Mucosa of stomach (tissue), 1 donor: ENCODE results near the gene IQCK.
A peak's percentile ranks its signal among the peaks of the same experiment; 100 is the strongest.

Experiments used
- H3K27me3 ChIP-seq: one replicate; pipeline ENCODE4 v1.7.0; 2013; ENCODE audit warnings: mild to moderate bottlenecking, low read length; ENCODE audit not compliant: control insufficient read depth, insufficient read depth
- H3K36me3 ChIP-seq: one replicate; pipeline ENCODE4 v1.7.0; 2013; ENCODE audit warnings: low read length; ENCODE audit not compliant: control insufficient read depth, insufficient read depth
- H3K4me1 ChIP-seq: one replicate; pipeline ENCODE4 v1.7.0; 2013; ENCODE audit warnings: mild to moderate bottlenecking, low read length; ENCODE audit not compliant: control insufficient read depth, insufficient read depth
- H3K4me3 ChIP-seq: one replicate; pipeline ENCODE4 v1.7.0; 2013; ENCODE audit warnings: low read length
- H3K9ac ChIP-seq: one replicate; pipeline ENCODE4 v1.7.0; 2013; ENCODE audit warnings: mild to moderate bottlenecking, low read length, moderate library complexity
- H3K9me3 ChIP-seq: one replicate; pipeline ENCODE4 v1.7.0; 2013; ENCODE audit warnings: mild to moderate bottlenecking, low read length, moderate library complexity; ENCODE audit not compliant: control insufficient read depth
- donor health status: Pancreatic carcinoma.

The IQCK gene

GRCh38 chr16:19829844-19830692, 112.0 kb downstream of the IQCK start:
- no peaks in the 10 kb centered on the region for H3K27me3 ChIP-seq
- peaks cover 27% of the 10 kb centered on the region for H3K4me1 ChIP-seq

GRCh38 chr16:19830902-19831560, 113.0 kb downstream of the IQCK start:
- H3K36me3 ChIP-seq, result no peaks in the 10 kb centered on the region
- H3K4me3 ChIP-seq, result no peak overlapping the region
- peaks cover 27% of the 10 kb centered on the region for H3K4me1 ChIP-seq
- H3K9me3 ChIP-seq, result no peaks in the 10 kb centered on the region
- no peaks in the 10 kb centered on the region for H3K27me3 ChIP-seq
- peak overlapping the region; percentile 16 for H3K9ac ChIP-seq

More at GRCh38 chr16:19829844-19830692, 112.0 kb downstream of the IQCK start:
- H3K9me3 ChIP-seq, result no peaks in the 10 kb centered on the region
- peak overlapping the region; percentile 4 for H3K4me3 ChIP-seq
- peak overlapping the region; percentile 16 for H3K9ac ChIP-seq
- no peaks in the 10 kb centered on the region for H3K36me3 ChIP-seq

GRCh38 chr16:19831678-19832077, 113.6 kb downstream of the IQCK start:
- Histone ChIP-seq H3K9ac (no peak overlapping the region), H3K27me3 (no peaks in the 10 kb centered on the region), H3K4me3 (no peak overlapping the region), H3K4me1 (peaks cover 27% of the 10 kb centered on the region), H3K36me3 (no peaks in the 10 kb centered on the region), H3K9me3 (no peaks in the 10 kb centered on the region)

GRCh38 chr16:19833176-19833575, 115.1 kb downstream of the IQCK start:
- Histone ChIP-seq H3K9me3 (no peaks in the 10 kb centered on the region), H3K4me3 (no peak overlapping the region), H3K9ac (no peak overlapping the region), H3K4me1 (peaks cover 30% of the 10 kb centered on the region), H3K27me3 (no peaks in the 10 kb centered on the region), H3K36me3 (no peaks in the 10 kb centered on the region)

GRCh38 chr16:19833581-19833980, 115.5 kb downstream of the IQCK start:
- H3K9me3 ChIP-seq, result no peaks in the 10 kb centered on the region
- H3K4me3 ChIP-seq, result no peak overlapping the region
- H3K9ac ChIP-seq, result no peak overlapping the region
- H3K27me3 ChIP-seq, result no peaks in the 10 kb centered on the region
- peaks cover 32% of the 10 kb centered on the region for H3K4me1 ChIP-seq
- H3K36me3 ChIP-seq, result no peaks in the 10 kb centered on the region

GRCh38 chr16:19835196-19835595, 117.1 kb downstream of the IQCK start:
- Histone ChIP-seq H3K36me3 (no peaks in the 10 kb centered on the region), H3K4me3 (no peak overlapping the region), H3K4me1 (peaks cover 20% of the 10 kb centered on the region), H3K9me3 (no peaks in the 10 kb centered on the region), H3K27me3 (no peaks in the 10 kb centered on the region), H3K9ac (no peak overlapping the region)

GRCh38 chr16:19835968-19836421, 117.9 kb downstream of the IQCK start:
- Histone ChIP-seq H3K9ac (no peak overlapping the region), H3K27me3 (no peaks in the 10 kb centered on the region), H3K9me3 (no peaks in the 10 kb centered on the region), H3K36me3 (no peaks in the 10 kb centered on the region), H3K4me3 (no peak overlapping the region), H3K4me1 (peaks cover 12% of the 10 kb centered on the region)

GRCh38 chr16:19837331-19837980, 119.4 kb downstream of the IQCK start:
- Histone ChIP-seq H3K9me3 (no peaks in the 10 kb centered on the region), H3K27me3 (no peaks in the 10 kb centered on the region), H3K4me1 (peaks cover 5% of the 10 kb centered on the region), H3K36me3 (no peaks in the 10 kb centered on the region), H3K9ac (no peak overlapping the region), H3K4me3 (no peak overlapping the region)

GRCh38 chr16:19837984-19838707, 120.1 kb downstream of the IQCK start:
- Histone ChIP-seq H3K9ac (no peak overlapping the region), H3K4me3 (no peak overlapping the region), H3K27me3 (no peaks in the 10 kb centered on the region), H3K36me3 (no peaks in the 10 kb centered on the region), H3K4me1 (peaks cover 11% of the 10 kb centered on the region), H3K9me3 (no peaks in the 10 kb centered on the region)

GRCh38 chr16:19840524-19841110, 122.5 kb downstream of the IQCK start:
- Histone ChIP-seq H3K27me3 (no peaks in the 10 kb centered on the region), H3K4me3 (no peak overlapping the region)

GRCh38 chr16:19841184-19841583, 123.1 kb downstream of the IQCK start:
- H3K4me1 ChIP-seq, result peaks cover 11% of the 10 kb centered on the region
- no peaks in the 10 kb centered on the region for H3K36me3 ChIP-seq
- no peak overlapping the region for H3K4me3 ChIP-seq
- no peak overlapping the region for H3K9ac ChIP-seq
- no peaks in the 10 kb centered on the region for H3K27me3 ChIP-seq
- H3K9me3 ChIP-seq, result no peaks in the 10 kb centered on the region

More at GRCh38 chr16:19840524-19841110, 122.5 kb downstream of the IQCK start:
- H3K9ac ChIP-seq, result no peak overlapping the region
- H3K36me3 ChIP-seq, result no peaks in the 10 kb centered on the region
- H3K4me1 ChIP-seq, result peaks cover 11% of the 10 kb centered on the region
- no peaks in the 10 kb centered on the region for H3K9me3 ChIP-seq
